Measurements from ENCODE around the gene CAND1. TPM values are rescaled to one million over a fixed set of nuclear protein-coding genes. Genes with fewer than 3 reads are reported as not detected.

CAND1 gene
- polyA plus RNA-seq, 1 experiment, result 64.6 TPM

- TF ChIP-seq, protein P1, sequence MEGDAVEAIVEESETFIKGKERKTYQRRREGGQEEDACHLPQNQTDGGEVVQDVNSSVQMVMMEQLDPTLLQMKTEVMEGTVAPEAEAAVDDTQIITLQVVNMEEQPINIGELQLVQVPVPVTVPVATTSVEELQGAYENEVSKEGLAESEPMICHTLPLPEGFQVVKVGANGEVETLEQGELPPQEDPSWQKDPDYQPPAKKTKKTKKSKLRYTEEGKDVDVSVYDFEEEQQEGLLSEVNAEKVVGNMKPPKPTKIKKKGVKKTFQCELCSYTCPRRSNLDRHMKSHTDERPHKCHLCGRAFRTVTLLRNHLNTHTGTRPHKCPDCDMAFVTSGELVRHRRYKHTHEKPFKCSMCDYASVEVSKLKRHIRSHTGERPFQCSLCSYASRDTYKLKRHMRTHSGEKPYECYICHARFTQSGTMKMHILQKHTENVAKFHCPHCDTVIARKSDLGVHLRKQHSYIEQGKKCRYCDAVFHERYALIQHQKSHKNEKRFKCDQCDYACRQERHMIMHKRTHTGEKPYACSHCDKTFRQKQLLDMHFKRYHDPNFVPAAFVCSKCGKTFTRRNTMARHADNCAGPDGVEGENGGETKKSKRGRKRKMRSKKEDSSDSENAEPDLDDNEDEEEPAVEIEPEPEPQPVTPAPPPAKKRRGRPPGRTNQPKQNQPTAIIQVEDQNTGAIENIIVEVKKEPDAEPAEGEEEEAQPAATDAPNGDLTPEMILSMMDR (IDR thresholded peaks at IDR 0.05; ENCODE audit: insufficient read depth, low read depth, low read length), result no peak
- ChIA-PET CTCF (no interaction called here), POLR2A (no interaction called here)
- no peak for DNase-seq (ENCODE audit: low read depth)
- H3K27me3 ChIP-seq (ENCODE audit: control insufficient read depth, insufficient read depth, low read length), result no peaks in the 10 kb centered on the region
- no peak overlapping the region for H3K4me3 ChIP-seq (ENCODE audit: low read depth, low read length)
- H3K36me3 ChIP-seq (ENCODE audit: control insufficient read depth, insufficient read depth, low read length), result peaks cover 2% of the 10 kb centered on the region
Measured at GRCh38 chr12:67299526-67299925, 30.4 kb downstream of the CAND1 start.

GRCh38 chr12:67299926-67300325 lies 30.8 kb downstream of the CAND1 start:
- POLR2A ChIA-PET, result no interaction called here
- DNase-seq (ENCODE audit: low read depth), result no peak
- H3K27me3 ChIP-seq (ENCODE audit: control insufficient read depth, insufficient read depth, low read length), result no peaks in the 10 kb centered on the region
- peaks cover 2% of the 10 kb centered on the region for H3K36me3 ChIP-seq (ENCODE audit: control insufficient read depth, insufficient read depth, low read length)
- TF ChIP-seq, protein P1 (IDR thresholded peaks at IDR 0.05; ENCODE audit: insufficient read depth, low read depth, low read length), result no peak
- no peak overlapping the region for H3K4me3 ChIP-seq (ENCODE audit: low read depth, low read length)
- CTCF ChIA-PET, result no interaction called here

GRCh38 chr12:67302162-67302561 lies 33.0 kb downstream of the CAND1 start:
- Histone ChIP-seq H3K4me3 (ENCODE audit: low read depth, low read length) (no peak overlapping the region), H3K27me3 (ENCODE audit: control insufficient read depth, insufficient read depth, low read length) (no peaks in the 10 kb centered on the region), H3K36me3 (ENCODE audit: control insufficient read depth, insufficient read depth, low read length) (peaks cover 12% of the 10 kb centered on the region)
- POLR2A ChIA-PET, result no interaction called here
- TF ChIP-seq, protein P1 (IDR thresholded peaks at IDR 0.05; ENCODE audit: insufficient read depth, low read depth, low read length), result no peak
- DNase-seq (ENCODE audit: low read depth), result no peak
- CTCF ChIA-PET, result no interaction called here

GRCh38 chr12:67305544-67305943 lies 36.4 kb downstream of the CAND1 start:
- POLR2A ChIA-PET, result no interaction called here
- TF ChIP-seq, protein P1 (IDR thresholded peaks at IDR 0.05; ENCODE audit: insufficient read depth, low read depth, low read length), result no peak
- no peaks in the 10 kb centered on the region for H3K27me3 ChIP-seq (ENCODE audit: control insufficient read depth, insufficient read depth, low read length)
- no peak overlapping the region for H3K4me3 ChIP-seq (ENCODE audit: low read depth, low read length)
- peaks cover 14% of the 10 kb centered on the region for H3K36me3 ChIP-seq (ENCODE audit: control insufficient read depth, insufficient read depth, low read length)
- DNase-seq (ENCODE audit: low read depth), result no peak
- CTCF ChIA-PET, result no interaction called here

- no peak for DNase-seq (ENCODE audit: low read depth)
- H3K27me3 ChIP-seq (ENCODE audit: control insufficient read depth, insufficient read depth, low read length), result no peaks in the 10 kb centered on the region
- peaks cover 14% of the 10 kb centered on the region for H3K36me3 ChIP-seq (ENCODE audit: control insufficient read depth, insufficient read depth, low read length)
- TF ChIP-seq, protein P1 (IDR thresholded peaks at IDR 0.05; ENCODE audit: insufficient read depth, low read depth, low read length), result no peak
- CTCF ChIA-PET, result no interaction called here
- H3K4me3 ChIP-seq (ENCODE audit: low read depth, low read length), result no peak overlapping the region
- POLR2A ChIA-PET, result no interaction called here
Measured at GRCh38 chr12:67306712-67307111, 37.6 kb downstream of the CAND1 start.
